H1 (cell line): Measurements from ENCODE around the gene SELENOO. TPM values are rescaled to one million over a fixed set of nuclear protein-coding genes. Genes with fewer than 3 reads are reported as not detected.
A peak's percentile ranks its signal among the peaks of the same experiment; 100 is the strongest.

ENCODE experiments used
- CTCF ChIA-PET: fragments of 300-600 bp; sonication (Branson Sonifier 250); formaldehyde crosslinking; loops from one replicate; lab custom pipeline; 2021; ENCODE audit not compliant: partially characterized antibody; lab: Charles Lee
- POLR2A ChIA-PET: fragments of 300-600 bp; sonication (Branson Sonifier 250); formaldehyde crosslinking; loops from one replicate; lab custom pipeline; 2021; ENCODE audit warnings: inconsistent platforms; ENCODE audit not compliant: partially characterized antibody; lab: Charles Lee
- DNase-seq, 2 experiments: peaks; one replicate each; pipeline versions ENCODE4 v3.0.0 to v3.0.0-alpha.2; 2010 to 2022; ENCODE audit warnings: low spot score in 2 of 2, low read depth in 1 of 2, mixed read lengths in 1 of 2
- FAIRE-seq: peaks from 2 replicates; lab custom pipeline; 2011; peaks lifted over from hg19 to GRCh38; lab: Jason Lieb, UNC
- H2AFZ ChIP-seq: 2 replicates; pipeline ENCODE4 v1.8.1; 2012; ENCODE audit warnings: low read length, inconsistent platforms
- H2AK5ac ChIP-seq: 2 replicates; pipeline ENCODE4 v1.6.1; 2013; ENCODE audit warnings: low read depth, low read length
- H2BK120ac ChIP-seq: replicated peaks from 2 replicates; pipeline ENCODE3; 2013; ENCODE audit warnings: low read depth, low read length, inconsistent platforms
- H2BK12ac ChIP-seq: 2 replicates; pipeline ENCODE4 v1.6.1; 2013; ENCODE audit warnings: low read depth, low read length
- H2BK15ac ChIP-seq: 2 replicates; pipeline ENCODE4 v1.6.1; 2013; ENCODE audit warnings: low read length
- H2BK20ac ChIP-seq: 2 replicates; pipeline ENCODE4 v1.6.1; 2013; ENCODE audit warnings: low read length
- H2BK5ac ChIP-seq: 2 replicates; pipeline ENCODE4 v1.6.1; 2013; ENCODE audit warnings: low read depth, low read length
- H3K14ac ChIP-seq: 2 replicates; pipeline ENCODE4 v1.6.1; 2013; ENCODE audit warnings: inconsistent platforms; ENCODE audit not compliant: insufficient read length
- H3K18ac ChIP-seq: 2 replicates; pipeline ENCODE4 v1.6.1; 2013; ENCODE audit warnings: low read length; ENCODE audit errors: extremely low read depth
- H3K23ac ChIP-seq: 2 replicates; pipeline ENCODE4 v1.6.1; 2013; ENCODE audit warnings: inconsistent platforms; ENCODE audit not compliant: insufficient read length
- H3K23me2 ChIP-seq: 2 replicates; pipeline ENCODE4 v1.6.1; 2013; ENCODE audit warnings: low read depth, low read length
- H3K27ac ChIP-seq: 2 replicates; pipeline ENCODE4 v1.6.1; 2011; ENCODE audit warnings: low read depth, low read length, inconsistent platforms
- H3K27me3 ChIP-seq, 4 experiments: replicated peaks in 1 of 4; 1 replicate in 1 of 4; 2 replicates in 3 of 4; pipeline versions ENCODE4 v1.6.1 to v1.8.1; 2011 to 2013; ENCODE audit warnings: low read length in 3 of 4, mild to moderate bottlenecking in 3 of 4, inconsistent platforms in 2 of 4, mixed read lengths in 2 of 4, moderate library complexity in 1 of 4; ENCODE audit not compliant: control insufficient read depth in 3 of 4, insufficient read depth in 3 of 4; ENCODE audit errors: extremely low read depth in 1 of 4
- H3K36me3 ChIP-seq, 4 experiments: 2 replicates each; pipeline versions ENCODE4 v1.6.1 to v1.8.1; 2011 to 2013; ENCODE audit warnings: mild to moderate bottlenecking in 4 of 4, low read length in 3 of 4, moderate library complexity in 2 of 4, control low read depth in 1 of 4, inconsistent platforms in 1 of 4; ENCODE audit not compliant: insufficient read depth in 4 of 4, control insufficient read depth in 2 of 4
- H3K4ac ChIP-seq: replicated peaks from 2 replicates; pipeline ENCODE3; 2013; ENCODE audit warnings: low read length, low read depth, mixed read lengths, inconsistent platforms; ENCODE audit not compliant: insufficient read length
- H3K4me1 ChIP-seq, 4 experiments: replicated peaks in 1 of 4; 1 replicate in 1 of 4; 2 replicates in 3 of 4; pipeline versions ENCODE4 v1.6.1 to v1.8.1; 2011 to 2013; ENCODE audit warnings: low read length in 3 of 4, inconsistent platforms in 2 of 4, mixed read lengths in 1 of 4; ENCODE audit not compliant: insufficient read depth in 4 of 4, control insufficient read depth in 3 of 4
- H3K4me2 ChIP-seq, 2 experiments: 2 replicates each; pipeline versions ENCODE4 v1.6.1 to v1.8.1; 2011 to 2013; ENCODE audit warnings: low read depth in 2 of 2, low read length in 2 of 2, control low read depth in 1 of 2, inconsistent platforms in 1 of 2, mild to moderate bottlenecking in 1 of 2; ENCODE audit not compliant: insufficient read depth in 1 of 2
- H3K4me3 ChIP-seq, 4 experiments: fragments of 200-600, 300-600 bp in 1 of 4; sonication (generic), shearing (Covaris generic), sonication (Bioruptor Twin) in 1 of 4; 2 replicates each; pipeline versions ENCODE4 v1.5.1 to v1.8.1; 2011 to 2016; ENCODE audit warnings: low read length in 4 of 4, low read depth in 3 of 4, control low read depth in 2 of 4, inconsistent platforms in 2 of 4, mild to moderate bottlenecking in 2 of 4, mixed read lengths in 1 of 4, moderate library complexity in 1 of 4; ENCODE audit not compliant: insufficient read depth in 2 of 4; ENCODE audit errors: extremely low read depth in 1 of 4
- H3K56ac ChIP-seq: replicated peaks from 2 replicates; pipeline ENCODE3; 2013; ENCODE audit warnings: low read depth, mild to moderate bottlenecking, mixed read lengths, low read length, inconsistent platforms; ENCODE audit not compliant: insufficient read length
- H3K79me1 ChIP-seq: 2 replicates; pipeline ENCODE4 v1.6.1; 2013; ENCODE audit warnings: low read depth, low read length, control low read depth
- H3K79me2 ChIP-seq, 2 experiments: 2 replicates each; pipeline versions ENCODE4 v1.6.1 to v1.8.1; 2012 to 2013; ENCODE audit warnings: low read length in 2 of 2, mild to moderate bottlenecking in 2 of 2, inconsistent platforms in 1 of 2; ENCODE audit not compliant: insufficient read depth in 2 of 2, control insufficient read depth in 1 of 2
- H3K9ac ChIP-seq, 4 experiments: replicated peaks in 1 of 4; 1 replicate in 1 of 4; 2 replicates in 3 of 4; pipeline versions ENCODE4 v1.6.1 to v1.8.1; 2011 to 2013; ENCODE audit warnings: low read depth in 3 of 4, low read length in 3 of 4, control low read depth in 2 of 4, mild to moderate bottlenecking in 2 of 4, moderate library complexity in 2 of 4, inconsistent platforms in 1 of 4; ENCODE audit errors: extremely low read depth in 1 of 4
- H3K9me3 ChIP-seq, 2 experiments: 2 replicates each; pipeline versions ENCODE4 v1.6.1 to v1.8.1; 2012 to 2013; ENCODE audit warnings: mild to moderate bottlenecking in 2 of 2, moderate library complexity in 2 of 2, control low read depth in 1 of 2, inconsistent platforms in 1 of 2, low read depth in 1 of 2, low read length in 1 of 2, mixed read lengths in 1 of 2; ENCODE audit not compliant: insufficient read depth in 2 of 2
- H4K20me1 ChIP-seq, 2 experiments: replicated peaks in 1 of 2; 2 replicates each; pipeline versions ENCODE3 to v1.8.1; 2011 to 2013; ENCODE audit warnings: inconsistent platforms in 2 of 2, low read length in 2 of 2, mild to moderate bottlenecking in 1 of 2; ENCODE audit not compliant: insufficient read depth in 2 of 2, control insufficient read depth in 1 of 2
- H4K5ac ChIP-seq: 2 replicates; pipeline ENCODE4 v1.6.1; 2013; ENCODE audit warnings: low read length, low read depth, mixed read lengths, inconsistent platforms; ENCODE audit not compliant: insufficient read length
- H4K8ac ChIP-seq: 2 replicates; pipeline ENCODE4 v1.8.0; 2013; ENCODE audit warnings: mild to moderate bottlenecking, moderate library complexity, low read length, inconsistent platforms; ENCODE audit not compliant: insufficient read depth; ENCODE audit errors: extremely low read depth
- H4K91ac ChIP-seq: replicated peaks from 2 replicates; pipeline ENCODE3; 2013; ENCODE audit warnings: low read length, mixed read lengths, inconsistent platforms; ENCODE audit not compliant: insufficient read length
- EGR1 ChIP-seq: IDR thresholded peaks from 2 replicates; pipeline ENCODE4 v1.6.1; 2011; ENCODE audit warnings: low read depth, low read length, borderline replicate concordance
- EZH2 ChIP-seq: fragments of 200-600 bp; sonication (generic); IDR thresholded peaks from 2 replicates; pipeline ENCODE4 v1.7.1; 2012; ENCODE audit warnings: low read depth, mild to moderate bottlenecking, moderate library complexity, low read length, inconsistent platforms; ENCODE audit not compliant: severe bottlenecking
- JUND ChIP-seq: IDR thresholded peaks from 2 replicates; pipeline ENCODE4 v1.6.1; 2011; ENCODE audit warnings: mild to moderate bottlenecking, improper control_type of control experiment, low read length
- KDM4A ChIP-seq: IDR thresholded peaks from one replicate; pipeline ENCODE4 v1.7.1; 2012; ENCODE audit warnings: low read depth, mild to moderate bottlenecking, moderate library complexity, low read length, inconsistent platforms; ENCODE audit not compliant: severe bottlenecking
- POLR2AphosphoS5 ChIP-seq: IDR thresholded peaks from 2 replicates; pipeline ENCODE4 v1.6.1; 2011; ENCODE audit warnings: low read depth, low read length
- SAP30 ChIP-seq: fragments of 300-600 bp; sonication (generic); IDR thresholded peaks from 2 replicates; pipeline ENCODE4 v1.7.1; 2012; ENCODE audit warnings: low read length, moderate library complexity, mild to moderate bottlenecking, inconsistent platforms; ENCODE audit not compliant: insufficient read depth, insufficient replicate concordance
- SIN3A ChIP-seq, 2 experiments: IDR thresholded peaks in 1 of 2; conservative IDR thresholded peaks in 1 of 2; 2 replicates each; pipeline ENCODE4 v1.6.1; 2011 to 2012; ENCODE audit warnings: low read length in 2 of 2, improper control_type of control experiment in 1 of 2, low read depth in 1 of 2, mild to moderate bottlenecking in 1 of 2
- SP1 ChIP-seq: IDR thresholded peaks from 2 replicates; pipeline ENCODE4 v1.6.1; 2011; ENCODE audit warnings: low read depth, low read length
- TBP ChIP-seq: IDR thresholded peaks from 2 replicates; pipeline ENCODE4 v1.6.1; 2011; ENCODE audit warnings: low read depth, low read length, improper control_type of control experiment
- WGBS, 2 experiments: shearing (Covaris generic) in 1 of 2; methylation state at CpG; one replicate each; pipeline versions ENCODE4 v1.1.6 to v1.1.7; 2013 to 2015; ENCODE audit warnings: low lambda C conversion rate in 2 of 2, mixed read lengths in 2 of 2, inconsistent platforms in 1 of 2, low coverage in 1 of 2, missing lambda C conversion rate in 1 of 2; ENCODE audit not compliant: insufficient replicate concordance in 2 of 2, insufficient coverage in 1 of 2, insufficient read length in 1 of 2; ENCODE audit errors: extremely low coverage in 1 of 2, missing lambda C conversion rate in 1 of 2; 5-methylcytosine and 5-hydroxymethylcytosine counted together
- polyA plus RNA-seq, 7 experiments: library from polyadenylated mRNA; depleted of rRNA in 3 of 7; stranded (reverse) in 5 of 7; unstranded in 2 of 7; fragments of >200 nt in 5 of 7; fragments of 200-250 nt in 2 of 7; gene quantifications; 1 replicate in 5 of 7; 2 replicates in 1 of 7; 4 replicates in 1 of 7; pipeline versions ENCODE4 v1.2.1 to v1.2.3, GENCODE V29; 2011 to 2013; ENCODE audit warnings: missing spikeins in 2 of 7, mixed read lengths in 2 of 7
- total RNA-seq: library from RNA; stranded (reverse); fragmentation: NEBNext Ultra II Directional; extraction: Animal tissue kit (Norgen Biotek cat#: 25700); gene quantifications from 2 replicates; pipeline ENCODE4 v1.2.1, GENCODE V29; 2021
- TF ChIP-seq, protein P1 (sequence below): IDR thresholded peaks from 2 replicates; pipeline ENCODE4 v1.6.1; 2012; ENCODE audit warnings: inconsistent platforms

Gene SELENOO
- total and polyA plus RNA-seq, 2 of the 8 experiments (the other 6 are each of a cell fraction or from before 2014, with no cell fraction given), result 18.6 to 25.1 TPM

DNA sequence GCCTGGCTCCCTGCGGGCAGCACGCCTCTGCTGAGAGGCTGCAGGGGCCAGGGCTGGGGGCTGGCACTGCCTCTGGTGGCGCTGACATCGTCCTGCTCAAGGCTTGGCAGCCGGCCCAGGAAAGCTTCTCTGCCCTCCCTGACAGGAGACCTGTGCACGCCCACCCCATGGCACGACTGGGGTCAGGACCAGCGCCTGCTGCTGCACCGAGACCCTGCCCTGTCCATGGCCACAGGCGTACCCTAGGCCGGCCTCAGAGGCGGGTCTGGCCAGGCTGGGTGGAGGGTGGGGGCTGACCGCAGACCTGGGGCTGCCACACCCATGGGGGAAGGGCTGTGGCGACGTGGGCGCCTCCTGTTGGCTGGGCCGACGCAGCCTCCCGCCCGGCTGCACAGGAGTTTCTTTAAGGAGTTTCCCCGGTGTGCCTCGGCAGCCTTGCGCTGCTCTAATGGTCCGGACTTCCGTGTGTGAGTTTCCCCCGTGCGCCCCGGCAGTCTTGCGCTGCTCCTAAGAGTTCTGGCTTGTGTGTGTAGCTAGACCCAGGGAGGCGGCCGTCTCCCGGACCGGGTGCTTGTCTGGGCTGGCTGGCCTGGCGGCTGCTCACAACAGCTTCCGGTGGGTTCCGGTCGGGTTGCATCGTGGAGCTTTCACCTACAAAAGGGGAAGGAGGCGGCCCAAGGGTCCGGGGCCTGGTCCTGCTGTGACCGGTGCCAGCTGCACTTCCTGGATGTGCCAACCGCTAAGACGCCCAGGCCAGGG lies 10.4 kb upstream of the SELENOO start:
- H4K8ac ChIP-seq, result peak overlapping the region; percentile 89
- H3K27ac ChIP-seq, result no peak overlapping the region; the same call in 1 of the 2 replicates
- H2AFZ ChIP-seq, result no peak overlapping the region
- no peaks in the 10 kb centered on the region for H3K9me3 ChIP-seq
- no peak overlapping the region for H2BK12ac ChIP-seq
- H3K79me2 ChIP-seq, result peaks cover 0 to 23% of the 10 kb centered on the region in 2 experiments; a peak in 1 of 4 replicates
- H3K79me1 ChIP-seq, result peaks cover 12% of the 10 kb centered on the region
- no peak overlapping the region for H2BK15ac ChIP-seq
- peak overlapping the region; percentile 1 to 57 (median 26); a peak in 7 of 8 replicates for H3K4me3 ChIP-seq
- H3K4me2 ChIP-seq, result peak overlapping the region; percentile 41 to 67; a peak in 3 of 4 replicates
- H2AK5ac ChIP-seq, result no peak overlapping the region
- H3K23ac ChIP-seq, result no peak overlapping the region
- H3K23me2 ChIP-seq, result peaks cover 4% of the 10 kb centered on the region; the same call in 1 of the 2 replicates
- WGBS, 2 experiments, result 26% methylated on average over 41 of the region's 43 CpGs; no CpG with 5 or more reads in 1 of the 2 experiments
- no peak for FAIRE-seq
- H3K9ac ChIP-seq, result peak overlapping the region in 1 of 4 experiments; percentile 34; a peak in 1 of 7 replicates
- no peak overlapping the region for H2BK20ac ChIP-seq
- POLR2A ChIA-PET, result interaction anchor here (1.8 kb wide), 1 partner anchor 15 kb away, joined by 9 read pairs; no protein-coding TSS in a partner anchor
- H3K36me3 ChIP-seq, result peaks cover 3 to 13% (median 5%) of the 10 kb centered on the region in 4 experiments; a peak in 4 of 8 replicates
- no peak overlapping the region for H3K56ac ChIP-seq
- H3K4me1 ChIP-seq, result peaks cover 2 to 21% (median 10%) of the 10 kb centered on the region in 4 experiments; a peak in 6 of 7 replicates
- H4K20me1 ChIP-seq, result peaks cover 21 to 34% of the 10 kb centered on the region in 2 experiments
- 0 out of 7 replicates have a peak, but pooled peaks cover 0 to under 1% (median 0%) of the 10 kb centered on the region in 4 experiments for H3K27me3 ChIP-seq
- H4K5ac ChIP-seq, result no peak overlapping the region
- no peak overlapping the region for H3K4ac ChIP-seq
- peak overlapping the region; percentile 19; the same call in 1 of the 2 replicates for H3K18ac ChIP-seq
- peak; percentile 44 to 82 for DNase-seq
- no peak overlapping the region for H4K91ac ChIP-seq
- CTCF ChIA-PET, result interaction anchor here (0.5 to 4.4 kb wide), 16 partner anchors 9 to 125 kb away, joined by 3 to 21 read pairs (median 4); no protein-coding TSS in a partner anchor
- H2BK5ac ChIP-seq, result no peak overlapping the region
- H2BK120ac ChIP-seq, result no peak overlapping the region
- H3K14ac ChIP-seq, result no peak overlapping the region
- TF ChIP-seq JUND (no peak), EGR1 (no peak), POLR2AphosphoS5 (no peak), SP1 (no peak), SAP30 (no peak), TBP (peak; percentile 4; the same call in 1 of the 2 replicates), EZH2 (no peak), SIN3A (conservative IDR thresholded peaks at IDR 0.05 in 1 of 2, IDR thresholded peaks at IDR 0.05 in 1 of 2; ENCODE audit: low read depth in 1 of 2, low read length in 2 of 2) (peak in 1 of 2 experiments; percentile 58; a peak in 1 of 4 replicates), KDM4A (no peak)
- TF ChIP-seq, protein P1, sequence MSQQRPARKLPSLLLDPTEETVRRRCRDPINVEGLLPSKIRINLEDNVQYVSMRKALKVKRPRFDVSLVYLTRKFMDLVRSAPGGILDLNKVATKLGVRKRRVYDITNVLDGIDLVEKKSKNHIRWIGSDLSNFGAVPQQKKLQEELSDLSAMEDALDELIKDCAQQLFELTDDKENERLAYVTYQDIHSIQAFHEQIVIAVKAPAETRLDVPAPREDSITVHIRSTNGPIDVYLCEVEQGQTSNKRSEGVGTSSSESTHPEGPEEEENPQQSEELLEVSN, result peak; percentile 42; the same call in 1 of the 2 replicates
